ENCODE results near the gene ZNF540.
"Not testable (repeated sequence)": the region's sequence is repeated elsewhere in the genome, so short reads cannot be mapped to it uniquely, and the experiment has no call there.

ZNF540 gene

DNA sequence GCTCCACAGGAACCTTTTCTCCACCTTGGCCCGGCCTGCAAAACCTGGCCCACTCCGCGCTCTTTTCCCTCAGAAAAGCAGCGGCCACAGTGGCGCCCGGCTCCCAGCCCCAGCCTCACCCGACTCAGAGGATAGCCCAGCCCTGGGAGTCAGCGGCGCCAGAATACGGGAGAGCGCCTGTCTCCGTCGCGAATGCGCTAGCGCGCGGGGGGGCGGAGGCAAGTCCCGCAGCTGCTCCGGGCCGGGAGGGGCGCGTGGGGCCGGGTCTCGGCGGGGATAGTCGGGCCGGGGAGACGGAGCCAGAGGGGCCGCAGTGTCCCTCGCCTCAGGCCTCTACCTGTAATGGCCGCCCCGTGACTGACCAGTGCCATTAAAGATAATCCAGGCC is 60.6 kb downstream of the ZNF540 start, which contains the start of gene ZFP30:
ZFP30 (minus strand) TSS at position 165 of the 388 bp plus-strand sequence. CDS start 7,643 bp downstream, outside the sequence.
- Mint-ChIP-seq H3K27ac (peak within 1 kb of the TSS; percentile 96 to 97), H3K27me3 (no peaks in the 10 kb centered on the region), H3K36me3 (ENCODE audit: insufficient read depth) (peaks cover 13% of the 10 kb centered on the region), H3K4me3 (peak within 1 kb of the TSS; percentile 97), H3K9me3 (no peaks in the 10 kb centered on the region), H3K4me1 (ENCODE audit: low read depth in 2 of 2) (peaks cover 25 to 29% of the 10 kb centered on the region in 2 donors)
- ATAC-seq (replicated peaks): peak; percentile 69
- peak; percentile 59 to 67 (median 64) for DNase-seq

GRCh38 chr19:37655689-37656371 is 61.2 kb downstream of the ZNF540 start:
- peak overlapping the region; percentile 96 to 97 for H3K27ac Mint-ChIP-seq
- peaks cover 9% of the 10 kb centered on the region for H3K36me3 Mint-ChIP-seq (ENCODE audit: insufficient read depth)
- ATAC-seq (replicated peaks) (peak; percentile 79), DNase-seq (peak; percentile 68 to 75 (median 69))
- H3K4me3 Mint-ChIP-seq: peak overlapping the region; percentile 97
- H3K27me3 Mint-ChIP-seq: no peaks in the 10 kb centered on the region
- H3K9me3 Mint-ChIP-seq: no peaks in the 10 kb centered on the region
- H3K4me1 Mint-ChIP-seq (ENCODE audit: low read depth in 2 of 2): peaks cover 25 to 29% of the 10 kb centered on the region in 2 donors

GRCh38 chr19:37657157-37657556 is 62.5 kb downstream of the ZNF540 start:
- H3K4me3 Mint-ChIP-seq: peak overlapping the region; percentile 97
- ATAC-seq (replicated peaks); H3K9me3 Mint-ChIP-seq: not testable (repeated sequence)

More at GRCh38 chr19:37657157-37657556, 62.5 kb downstream of the ZNF540 start:
- DNase-seq; H3K36me3 Mint-ChIP-seq (ENCODE audit: insufficient read depth); H3K27ac Mint-ChIP-seq; H3K27me3 Mint-ChIP-seq: not testable (repeated sequence)
- peaks cover 25 to 29% of the 10 kb centered on the region in 2 donors for H3K4me1 Mint-ChIP-seq (ENCODE audit: low read depth in 2 of 2)
